CD14-positive monocyte (primary cell): ENCODE data around the gene SLC28A3. TPM values are rescaled to one million over a fixed set of nuclear protein-coding genes. Genes with fewer than 3 reads are reported as not detected.

Experiments
- DNase-seq, 3 donors: peaks; one replicate each; pipeline ENCODE4 v3.0.0-alpha.2; 2011 to 2022
- H2AFZ ChIP-seq: 2 replicates; pipeline ENCODE4 v1.6.0; 2012; ENCODE audit warnings: mild to moderate bottlenecking, low read depth, low read length, inconsistent platforms; ENCODE audit not compliant: insufficient read depth, poor library complexity, severe bottlenecking
- H3K27ac ChIP-seq, 2 donors: 1 replicate in 1 of 2; 2 replicates in 1 of 2; pipeline ENCODE4 v1.5.1; 2012 to 2013; ENCODE audit warnings: low read length in 2 of 2, control low read depth in 1 of 2, inconsistent platforms in 1 of 2, low read depth in 1 of 2, mild to moderate bottlenecking in 1 of 2
- H3K27me3 ChIP-seq, 2 donors: one replicate each; pipeline versions ENCODE4 v1.6.0 to v1.6.1; 2011 to 2013; ENCODE audit warnings: low read length in 2 of 2; ENCODE audit not compliant: control insufficient read depth in 2 of 2, insufficient read depth in 2 of 2
- H3K36me3 ChIP-seq, 2 donors: replicated peaks in 1 of 2; 1 replicate in 1 of 2; 2 replicates in 1 of 2; pipeline versions ENCODE4 v1.5.1 to v1.6.1; 2012 to 2013; ENCODE audit warnings: low read length in 2 of 2, control low read depth in 1 of 2, inconsistent platforms in 1 of 2, mild to moderate bottlenecking in 1 of 2; ENCODE audit not compliant: insufficient read depth in 2 of 2, control insufficient read depth in 1 of 2
- H3K4me1 ChIP-seq, 2 donors: 1 replicate in 1 of 2; 2 replicates in 1 of 2; pipeline versions ENCODE4 v1.5.1 to v1.6.1; 2012 to 2013; ENCODE audit warnings: low read length in 2 of 2, control low read depth in 1 of 2, inconsistent platforms in 1 of 2, mild to moderate bottlenecking in 1 of 2, moderate library complexity in 1 of 2; ENCODE audit not compliant: insufficient read depth in 2 of 2, control insufficient read depth in 1 of 2
- H3K4me2 ChIP-seq: replicated peaks from 2 replicates; pipeline ENCODE3; 2012; ENCODE audit warnings: low read length, moderate library complexity, mild to moderate bottlenecking; ENCODE audit not compliant: poor library complexity, severe bottlenecking; ENCODE audit errors: extremely low read depth
- H3K4me3 ChIP-seq, 3 experiments: fragments of 200-600 bp in 1 of 3; sonication (generic) in 1 of 3; replicated peaks in 1 of 3; 1 replicate in 2 of 3; 2 replicates in 1 of 3; pipeline ENCODE4 v1.5.1; 2011 to 2013; ENCODE audit warnings: low read length in 3 of 3, mild to moderate bottlenecking in 3 of 3, control low read depth in 2 of 3, low read depth in 2 of 3, inconsistent platforms in 1 of 3, moderate library complexity in 1 of 3
- H3K79me2 ChIP-seq: 2 replicates; pipeline ENCODE4 v1.6.0; 2012; ENCODE audit warnings: mild to moderate bottlenecking, control low read depth, inconsistent platforms, low read length, moderate library complexity; ENCODE audit not compliant: insufficient read depth
- H3K9ac ChIP-seq: 2 replicates; pipeline ENCODE4 v1.6.0; 2017; ENCODE audit warnings: low read length, mild to moderate bottlenecking; ENCODE audit not compliant: insufficient read depth, poor library complexity, severe bottlenecking
- H3K9me3 ChIP-seq, 2 donors: replicated peaks in 1 of 2; 1 replicate in 1 of 2; 2 replicates in 1 of 2; pipeline versions ENCODE4 v1.5.1 to v1.6.1; 2012 to 2013; ENCODE audit warnings: low read length in 2 of 2, control low read depth in 1 of 2; ENCODE audit not compliant: control insufficient read depth in 1 of 2, insufficient read depth in 1 of 2
- H4K20me1 ChIP-seq: 2 replicates; pipeline ENCODE4 v1.6.0; 2012; ENCODE audit warnings: mild to moderate bottlenecking, low read length, control low read depth, moderate library complexity; ENCODE audit not compliant: insufficient read depth
- H3K27ac Mint-ChIP-seq, 7 donors: one replicate each; pipeline ENCODE4 v1.8.0; 2020; ENCODE audit warnings: mild to moderate bottlenecking in 7 of 7, mixed read lengths in 7 of 7, moderate library complexity in 6 of 7, inconsistent platforms in 2 of 7
- H3K27me3 Mint-ChIP-seq, 3 donors: one replicate each; pipeline ENCODE4 v1.8.0; 2021 to 2022; ENCODE audit warnings: low read depth in 3 of 3, mild to moderate bottlenecking in 3 of 3, mixed read lengths in 3 of 3, moderate library complexity in 3 of 3, inconsistent platforms in 1 of 3
- H3K36me3 Mint-ChIP-seq, 2 donors: one replicate each; pipeline ENCODE4 v1.8.0; 2020; ENCODE audit warnings: mixed read lengths in 2 of 2, inconsistent platforms in 1 of 2, mild to moderate bottlenecking in 1 of 2
- H3K4me1 Mint-ChIP-seq: one replicate; pipeline ENCODE4 v1.8.0; 2020; ENCODE audit warnings: mild to moderate bottlenecking, mixed read lengths
- H3K4me3 Mint-ChIP-seq, 2 donors: one replicate each; pipeline ENCODE4 v1.8.0; 2020; ENCODE audit warnings: mild to moderate bottlenecking in 2 of 2, mixed read lengths in 2 of 2, moderate library complexity in 1 of 2
- H3K9me3 Mint-ChIP-seq, 7 donors: one replicate each; pipeline ENCODE4 v1.8.0; 2020 to 2022; ENCODE audit warnings: mixed read lengths in 7 of 7, mild to moderate bottlenecking in 6 of 7, moderate library complexity in 6 of 7, inconsistent platforms in 2 of 7
- WGBS: methylation state at CpG from one replicate; pipeline ENCODE4 v1.1.5; 2013; ENCODE audit warnings: missing lambda C conversion rate; ENCODE audit not compliant: insufficient coverage; 5-methylcytosine and 5-hydroxymethylcytosine counted together
- intact Hi-C, 2 donors: fragments of 100-400 bp; cut with micrococcal nuclease; formaldehyde crosslinking; loops; one replicate each; pipeline versions ENCODE4 v1.15.0 to v1.15.1; 2023
- polyA plus RNA-seq, 3 donors: library from polyadenylated mRNA; depleted of rRNA in 1 of 3; unstranded in 2 of 3; stranded (reverse) in 1 of 3; fragments of 300-500 nt in 2 of 3; fragments of >200 nt in 1 of 3; fragmentation: Illumina TruSeq in 2 of 3; gene quantifications; 1 replicate in 2 of 3; 2 replicates in 1 of 3; pipeline ENCODE4 v1.2.3, GENCODE V29; 2012 to 2021
- TF ChIP-seq, protein P1 (sequence below): fragments of 200-600 bp; IDR thresholded peaks from one replicate; pipeline ENCODE4 v1.8.0; 2022; ENCODE audit warnings: antibody characterized with exemption, mild to moderate bottlenecking

Gene SLC28A3
- polyA plus RNA-seq, 3 donors, result 1.9 TPM; not detected in 2

- no peaks in the 10 kb centered on the region for H3K36me3 ChIP-seq
- H2AFZ ChIP-seq, result no peak overlapping the region
- H3K27ac ChIP-seq, result no peak overlapping the region
- H3K9ac ChIP-seq, result no peak overlapping the region
- no peak overlapping the region for H3K4me3 ChIP-seq
- TF ChIP-seq, protein P1, sequence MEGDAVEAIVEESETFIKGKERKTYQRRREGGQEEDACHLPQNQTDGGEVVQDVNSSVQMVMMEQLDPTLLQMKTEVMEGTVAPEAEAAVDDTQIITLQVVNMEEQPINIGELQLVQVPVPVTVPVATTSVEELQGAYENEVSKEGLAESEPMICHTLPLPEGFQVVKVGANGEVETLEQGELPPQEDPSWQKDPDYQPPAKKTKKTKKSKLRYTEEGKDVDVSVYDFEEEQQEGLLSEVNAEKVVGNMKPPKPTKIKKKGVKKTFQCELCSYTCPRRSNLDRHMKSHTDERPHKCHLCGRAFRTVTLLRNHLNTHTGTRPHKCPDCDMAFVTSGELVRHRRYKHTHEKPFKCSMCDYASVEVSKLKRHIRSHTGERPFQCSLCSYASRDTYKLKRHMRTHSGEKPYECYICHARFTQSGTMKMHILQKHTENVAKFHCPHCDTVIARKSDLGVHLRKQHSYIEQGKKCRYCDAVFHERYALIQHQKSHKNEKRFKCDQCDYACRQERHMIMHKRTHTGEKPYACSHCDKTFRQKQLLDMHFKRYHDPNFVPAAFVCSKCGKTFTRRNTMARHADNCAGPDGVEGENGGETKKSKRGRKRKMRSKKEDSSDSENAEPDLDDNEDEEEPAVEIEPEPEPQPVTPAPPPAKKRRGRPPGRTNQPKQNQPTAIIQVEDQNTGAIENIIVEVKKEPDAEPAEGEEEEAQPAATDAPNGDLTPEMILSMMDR, result no peak
- H3K36me3 Mint-ChIP-seq, result no peaks in the 10 kb centered on the region
- H3K27me3 Mint-ChIP-seq, result peaks cover 0 to 3% (median 0%) of the 10 kb centered on the region in 3 donors
- no peaks in the 10 kb centered on the region for H3K9me3 ChIP-seq
- 100% methylated on average over 1 of the region's 1 CpG for WGBS
- no peak overlapping the region for H3K4me2 ChIP-seq
- no peaks in the 10 kb centered on the region for H3K27me3 ChIP-seq
- H3K9me3 Mint-ChIP-seq, result peaks cover 0 to 2% (median 0%) of the 10 kb centered on the region in 7 donors
- no peaks in the 10 kb centered on the region for H4K20me1 ChIP-seq
- DNase-seq, result no peak
- intact Hi-C loops, result no loop called here
- no peaks in the 10 kb centered on the region for H3K79me2 ChIP-seq
- peaks cover 33% of the 10 kb centered on the region for H3K4me1 Mint-ChIP-seq
- H3K27ac Mint-ChIP-seq, result peak overlapping the region in 1 of 7 donors; percentile 41
- peaks cover 20 to 27% of the 10 kb centered on the region in 2 donors for H3K4me1 ChIP-seq
- no peak overlapping the region for H3K4me3 Mint-ChIP-seq
Observed at GRCh38 chr9:84320231-84320630, 20.3 kb downstream of the SLC28A3 start.

GRCh38 chr9:84319632-84320031 lies 20.9 kb downstream of the SLC28A3 start:
- Histone ChIP-seq H3K27ac (no peak overlapping the region), H2AFZ (no peak overlapping the region), H3K9ac (no peak overlapping the region), H3K27me3 (no peaks in the 10 kb centered on the region), H3K9me3 (no peaks in the 10 kb centered on the region), H3K4me3 (no peak overlapping the region), H4K20me1 (no peaks in the 10 kb centered on the region), H3K36me3 (no peaks in the 10 kb centered on the region), H3K79me2 (no peaks in the 10 kb centered on the region), H3K4me1 (peaks cover 24 to 28% of the 10 kb centered on the region in 2 donors), H3K4me2 (no peak overlapping the region)
- intact Hi-C loops, result no loop called here
- peaks cover 32% of the 10 kb centered on the region for H3K4me1 Mint-ChIP-seq
- no peaks in the 10 kb centered on the region for H3K36me3 Mint-ChIP-seq
- no peak for DNase-seq
- H3K4me3 Mint-ChIP-seq, result no peak overlapping the region
- H3K27ac Mint-ChIP-seq, result no peak overlapping the region
- peaks cover 0 to 3% (median 0%) of the 10 kb centered on the region in 3 donors for H3K27me3 Mint-ChIP-seq
- TF ChIP-seq, protein P1, result no peak
- 100% methylated on average over 2 of the region's 4 CpGs for WGBS
- peaks cover 0 to 2% (median 0%) of the 10 kb centered on the region in 7 donors for H3K9me3 Mint-ChIP-seq
